ENCODE measurements around the gene ABI3BP.

The ABI3BP gene

DNA sequence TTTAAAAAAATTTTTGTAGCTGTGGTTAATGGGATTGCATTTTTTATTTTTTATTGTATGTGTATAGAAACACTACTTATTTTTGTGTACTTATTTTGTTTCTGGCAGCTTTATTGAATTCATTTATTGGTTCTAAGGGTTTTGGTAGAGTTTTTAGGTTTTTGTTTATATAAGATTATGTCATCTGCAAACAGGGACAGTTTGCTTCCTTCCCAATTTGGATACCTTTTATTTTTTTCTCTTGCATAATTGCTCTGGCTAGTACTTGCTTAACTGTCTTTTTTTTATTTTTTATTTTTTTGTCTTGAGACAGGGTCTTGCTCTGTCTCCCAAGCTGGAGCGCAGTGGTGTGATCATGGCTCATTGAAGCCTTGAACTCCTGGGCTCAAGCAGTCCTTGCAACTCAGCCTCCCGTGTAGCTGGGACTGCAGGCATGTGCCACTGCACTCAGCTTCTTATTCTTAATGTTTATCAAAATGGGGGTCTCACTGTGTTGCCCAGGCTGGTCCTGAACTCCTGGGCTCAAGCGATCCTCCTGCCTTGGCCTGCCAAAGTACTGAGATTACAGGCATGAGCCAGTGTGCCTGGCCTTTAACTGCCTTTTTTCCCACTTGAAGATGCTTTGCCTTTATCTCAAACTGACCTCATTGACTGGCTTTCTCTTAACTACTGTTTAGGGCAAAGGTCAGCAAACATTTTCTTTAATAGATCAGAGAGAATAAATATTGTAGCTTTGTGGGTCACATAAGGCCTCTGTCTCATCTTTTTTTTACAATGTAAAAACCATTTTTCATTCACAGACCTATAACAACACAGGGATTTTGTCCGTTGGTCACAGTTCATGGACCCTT lies 275.4 kb downstream of the ABI3BP start:
- no peak for DNase-seq

- no peak for DNase-seq
These were observed 276.2 kb downstream of the ABI3BP start for GRCh38 chr3:100717063-100717462.

GRCh38 chr3:100715176-100715575 lies 278.0 kb downstream of the ABI3BP start:
- no peak for DNase-seq

GRCh38 chr3:100710261-100710968 lies 282.8 kb downstream of the ABI3BP start:
- DNase-seq = peak; percentile 85 to 89

DNA sequence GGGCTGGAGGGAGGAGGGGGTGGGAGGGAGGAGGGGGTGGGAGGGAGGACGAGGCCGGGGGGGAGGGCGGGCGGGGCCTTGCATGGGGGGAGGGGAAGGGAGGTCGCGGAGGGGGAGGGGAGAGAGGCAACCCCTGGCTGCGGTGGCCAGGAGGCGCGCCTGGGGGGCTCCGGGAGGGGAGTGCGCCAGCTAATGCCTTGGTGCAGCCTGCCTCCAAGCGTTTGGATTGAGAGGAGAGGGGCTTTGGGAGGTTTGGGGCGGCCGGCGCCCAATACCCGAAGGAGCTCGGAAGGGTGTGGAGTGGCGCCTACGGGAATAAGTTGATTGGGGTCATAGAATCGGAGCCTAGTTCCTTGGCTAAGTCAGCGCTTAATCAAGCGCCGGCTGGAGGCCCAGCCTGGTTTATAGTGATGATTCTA lies 283.4 kb downstream of the ABI3BP start:
- peak; percentile 47 to 59 for DNase-seq

- peak; percentile 98 to 99 for DNase-seq
These were observed 284.0 kb downstream of the ABI3BP start, which contains the start of gene TFG for GRCh38 chr3:100708989-100709841. TFG (plus strand) TSS chr3:100709494; CDS start chr3:100713686, 4,192 bp downstream.

DNA sequence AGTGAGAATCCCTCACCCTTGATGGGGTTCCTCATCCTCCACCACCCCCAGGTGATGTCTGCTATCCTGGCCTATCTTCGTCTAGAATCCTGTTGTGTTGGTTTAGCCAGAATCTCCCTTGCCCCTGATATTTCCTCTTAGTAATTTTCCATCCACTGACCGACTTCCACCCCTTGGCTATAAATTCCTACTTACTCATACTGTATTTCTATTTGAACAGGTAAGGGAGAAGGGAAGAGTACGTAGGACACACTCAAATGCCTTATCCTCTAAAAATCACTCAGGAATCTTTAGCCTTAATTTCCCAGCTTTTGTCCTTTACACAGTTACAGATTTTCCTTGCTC lies 284.6 kb downstream of the ABI3BP start:
- no peak for DNase-seq

DNA sequence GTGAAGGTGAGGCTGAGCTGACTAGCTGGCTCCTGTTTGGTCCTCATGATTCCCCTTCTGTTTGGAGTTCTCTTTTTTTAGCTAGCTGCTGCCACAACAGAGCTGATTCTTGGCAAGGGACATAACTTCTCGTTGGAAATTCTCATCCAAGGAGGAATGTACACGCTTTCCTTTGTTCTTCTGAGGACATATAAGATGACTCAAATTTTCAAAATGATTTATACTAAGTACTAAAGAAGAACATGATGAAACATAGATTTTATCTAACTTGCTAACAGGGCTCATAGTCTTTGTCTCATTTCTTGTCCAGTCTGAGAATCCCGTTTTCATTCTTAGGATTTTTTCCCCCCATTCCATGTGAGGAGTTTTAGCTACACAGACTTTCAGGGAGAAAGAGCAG lies 286.9 kb downstream of the ABI3BP start:
- no peak for DNase-seq

DNA sequence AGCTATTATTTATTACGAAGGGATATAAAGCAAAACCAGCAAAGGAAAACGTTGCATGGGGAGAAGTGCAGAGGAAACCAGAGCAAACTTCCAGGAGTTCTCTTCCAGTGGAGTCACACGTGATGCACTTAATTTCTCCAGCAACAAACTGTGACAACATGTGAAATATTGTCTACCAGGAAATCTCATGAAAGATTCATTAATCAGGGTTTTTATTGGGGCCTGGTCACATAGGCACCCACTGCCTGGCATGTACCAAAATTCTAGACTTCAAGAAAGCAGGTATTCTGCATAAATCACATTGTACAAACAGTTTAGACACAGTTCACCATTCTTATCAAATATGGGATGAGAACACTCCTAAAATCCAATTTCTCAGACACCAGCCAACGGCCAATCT lies 289.4 kb downstream of the ABI3BP start:
- no peak for DNase-seq

GRCh38 chr3:100702980-100703345 lies 290.3 kb downstream of the ABI3BP start:
- no peak for DNase-seq

GRCh38 chr3:100702082-100702979 lies 290.9 kb downstream of the ABI3BP start:
- no peak for DNase-seq

DNA sequence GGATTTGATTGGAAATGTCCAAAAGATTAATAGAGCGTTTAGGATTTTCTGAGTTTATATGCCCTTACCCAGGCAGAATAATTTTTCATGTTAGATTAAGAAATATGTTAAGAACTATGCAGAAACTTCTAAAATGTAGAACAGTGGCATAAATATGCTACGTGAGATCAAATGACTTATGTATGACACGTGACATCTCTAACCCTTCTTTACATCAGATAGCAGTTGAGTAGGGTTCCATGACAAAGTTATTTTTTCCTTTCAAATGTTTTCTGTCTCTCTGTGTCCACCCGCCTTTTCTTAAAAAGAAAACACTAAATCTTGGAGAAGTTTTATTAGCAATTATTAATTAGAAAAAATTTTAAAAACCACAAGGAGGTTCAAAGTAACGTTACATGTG lies 292.5 kb downstream of the ABI3BP start:
- no peak for DNase-seq

All from activated T-cell treated with anti-CD3 and anti-CD28 coated beads, Interleukin-2, amount 50 U/mL, for 48 hours (primary cell).